H1 (cell line): ENCODE results near the gene MRPS27. TPM values are rescaled to one million over a fixed set of nuclear protein-coding genes. Genes with fewer than 3 reads are reported as not detected.

Experiments
- CTCF ChIA-PET: fragments of 300-600 bp; sonication (Branson Sonifier 250); formaldehyde crosslinking; loops from one replicate; lab custom pipeline; 2021; ENCODE audit not compliant: partially characterized antibody; lab: Charles Lee
- POLR2A ChIA-PET: fragments of 300-600 bp; sonication (Branson Sonifier 250); formaldehyde crosslinking; loops from one replicate; lab custom pipeline; 2021; ENCODE audit warnings: inconsistent platforms; ENCODE audit not compliant: partially characterized antibody; lab: Charles Lee
- DNase-seq, 2 experiments: peaks; one replicate each; pipeline versions ENCODE4 v3.0.0 to v3.0.0-alpha.2; 2010 to 2022; ENCODE audit warnings: low spot score in 2 of 2, low read depth in 1 of 2, mixed read lengths in 1 of 2
- FAIRE-seq: peaks from 2 replicates; lab custom pipeline; 2011; peaks lifted over from hg19 to GRCh38; lab: Jason Lieb, UNC
- H2AFZ ChIP-seq: 2 replicates; pipeline ENCODE4 v1.8.1; 2012; ENCODE audit warnings: low read length, inconsistent platforms
- H2AK5ac ChIP-seq: 2 replicates; pipeline ENCODE4 v1.6.1; 2013; ENCODE audit warnings: low read depth, low read length
- H2BK120ac ChIP-seq: replicated peaks from 2 replicates; pipeline ENCODE3; 2013; ENCODE audit warnings: low read depth, low read length, inconsistent platforms
- H2BK12ac ChIP-seq: 2 replicates; pipeline ENCODE4 v1.6.1; 2013; ENCODE audit warnings: low read depth, low read length
- H2BK15ac ChIP-seq: 2 replicates; pipeline ENCODE4 v1.6.1; 2013; ENCODE audit warnings: low read length
- H2BK20ac ChIP-seq: 2 replicates; pipeline ENCODE4 v1.6.1; 2013; ENCODE audit warnings: low read length
- H2BK5ac ChIP-seq: 2 replicates; pipeline ENCODE4 v1.6.1; 2013; ENCODE audit warnings: low read depth, low read length
- H3K14ac ChIP-seq: 2 replicates; pipeline ENCODE4 v1.6.1; 2013; ENCODE audit warnings: inconsistent platforms; ENCODE audit not compliant: insufficient read length
- H3K18ac ChIP-seq: 2 replicates; pipeline ENCODE4 v1.6.1; 2013; ENCODE audit warnings: low read length; ENCODE audit errors: extremely low read depth
- H3K23ac ChIP-seq: 2 replicates; pipeline ENCODE4 v1.6.1; 2013; ENCODE audit warnings: inconsistent platforms; ENCODE audit not compliant: insufficient read length
- H3K23me2 ChIP-seq: 2 replicates; pipeline ENCODE4 v1.6.1; 2013; ENCODE audit warnings: low read depth, low read length
- H3K27ac ChIP-seq: 2 replicates; pipeline ENCODE4 v1.6.1; 2011; ENCODE audit warnings: low read depth, low read length, inconsistent platforms
- H3K27me3 ChIP-seq, 4 experiments: replicated peaks in 1 of 4; 1 replicate in 1 of 4; 2 replicates in 3 of 4; pipeline versions ENCODE4 v1.6.1 to v1.8.1; 2011 to 2013; ENCODE audit warnings: low read length in 3 of 4, mild to moderate bottlenecking in 3 of 4, inconsistent platforms in 2 of 4, mixed read lengths in 2 of 4, moderate library complexity in 1 of 4; ENCODE audit not compliant: control insufficient read depth in 3 of 4, insufficient read depth in 3 of 4; ENCODE audit errors: extremely low read depth in 1 of 4
- H3K36me3 ChIP-seq, 4 experiments: 2 replicates each; pipeline versions ENCODE4 v1.6.1 to v1.8.1; 2011 to 2013; ENCODE audit warnings: mild to moderate bottlenecking in 4 of 4, low read length in 3 of 4, moderate library complexity in 2 of 4, control low read depth in 1 of 4, inconsistent platforms in 1 of 4; ENCODE audit not compliant: insufficient read depth in 4 of 4, control insufficient read depth in 2 of 4
- H3K4ac ChIP-seq: replicated peaks from 2 replicates; pipeline ENCODE3; 2013; ENCODE audit warnings: low read length, low read depth, mixed read lengths, inconsistent platforms; ENCODE audit not compliant: insufficient read length
- H3K4me1 ChIP-seq, 4 experiments: replicated peaks in 1 of 4; 1 replicate in 1 of 4; 2 replicates in 3 of 4; pipeline versions ENCODE4 v1.6.1 to v1.8.1; 2011 to 2013; ENCODE audit warnings: low read length in 3 of 4, inconsistent platforms in 2 of 4, mixed read lengths in 1 of 4; ENCODE audit not compliant: insufficient read depth in 4 of 4, control insufficient read depth in 3 of 4
- H3K4me2 ChIP-seq, 2 experiments: 2 replicates each; pipeline versions ENCODE4 v1.6.1 to v1.8.1; 2011 to 2013; ENCODE audit warnings: low read depth in 2 of 2, low read length in 2 of 2, control low read depth in 1 of 2, inconsistent platforms in 1 of 2, mild to moderate bottlenecking in 1 of 2; ENCODE audit not compliant: insufficient read depth in 1 of 2
- H3K4me3 ChIP-seq, 4 experiments: fragments of 200-600, 300-600 bp in 1 of 4; sonication (generic), shearing (Covaris generic), sonication (Bioruptor Twin) in 1 of 4; 2 replicates each; pipeline versions ENCODE4 v1.5.1 to v1.8.1; 2011 to 2016; ENCODE audit warnings: low read length in 4 of 4, low read depth in 3 of 4, control low read depth in 2 of 4, inconsistent platforms in 2 of 4, mild to moderate bottlenecking in 2 of 4, mixed read lengths in 1 of 4, moderate library complexity in 1 of 4; ENCODE audit not compliant: insufficient read depth in 2 of 4; ENCODE audit errors: extremely low read depth in 1 of 4
- H3K56ac ChIP-seq: replicated peaks from 2 replicates; pipeline ENCODE3; 2013; ENCODE audit warnings: low read depth, mild to moderate bottlenecking, mixed read lengths, low read length, inconsistent platforms; ENCODE audit not compliant: insufficient read length
- H3K79me1 ChIP-seq: 2 replicates; pipeline ENCODE4 v1.6.1; 2013; ENCODE audit warnings: low read depth, low read length, control low read depth
- H3K79me2 ChIP-seq, 2 experiments: 2 replicates each; pipeline versions ENCODE4 v1.6.1 to v1.8.1; 2012 to 2013; ENCODE audit warnings: low read length in 2 of 2, mild to moderate bottlenecking in 2 of 2, inconsistent platforms in 1 of 2; ENCODE audit not compliant: insufficient read depth in 2 of 2, control insufficient read depth in 1 of 2
- H3K9ac ChIP-seq, 4 experiments: replicated peaks in 1 of 4; 1 replicate in 1 of 4; 2 replicates in 3 of 4; pipeline versions ENCODE4 v1.6.1 to v1.8.1; 2011 to 2013; ENCODE audit warnings: low read depth in 3 of 4, low read length in 3 of 4, control low read depth in 2 of 4, mild to moderate bottlenecking in 2 of 4, moderate library complexity in 2 of 4, inconsistent platforms in 1 of 4; ENCODE audit errors: extremely low read depth in 1 of 4
- H3K9me3 ChIP-seq, 2 experiments: 2 replicates each; pipeline versions ENCODE4 v1.6.1 to v1.8.1; 2012 to 2013; ENCODE audit warnings: mild to moderate bottlenecking in 2 of 2, moderate library complexity in 2 of 2, control low read depth in 1 of 2, inconsistent platforms in 1 of 2, low read depth in 1 of 2, low read length in 1 of 2, mixed read lengths in 1 of 2; ENCODE audit not compliant: insufficient read depth in 2 of 2
- H4K20me1 ChIP-seq, 2 experiments: replicated peaks in 1 of 2; 2 replicates each; pipeline versions ENCODE3 to v1.8.1; 2011 to 2013; ENCODE audit warnings: inconsistent platforms in 2 of 2, low read length in 2 of 2, mild to moderate bottlenecking in 1 of 2; ENCODE audit not compliant: insufficient read depth in 2 of 2, control insufficient read depth in 1 of 2
- H4K5ac ChIP-seq: 2 replicates; pipeline ENCODE4 v1.6.1; 2013; ENCODE audit warnings: low read length, low read depth, mixed read lengths, inconsistent platforms; ENCODE audit not compliant: insufficient read length
- H4K8ac ChIP-seq: 2 replicates; pipeline ENCODE4 v1.8.0; 2013; ENCODE audit warnings: mild to moderate bottlenecking, moderate library complexity, low read length, inconsistent platforms; ENCODE audit not compliant: insufficient read depth; ENCODE audit errors: extremely low read depth
- H4K91ac ChIP-seq: replicated peaks from 2 replicates; pipeline ENCODE3; 2013; ENCODE audit warnings: low read length, mixed read lengths, inconsistent platforms; ENCODE audit not compliant: insufficient read length
- BACH1 ChIP-seq: IDR thresholded peaks from 2 replicates; pipeline ENCODE4 v1.6.1; 2012; ENCODE audit warnings: low read length, improper control_type of control experiment
- BRCA1 ChIP-seq: IDR thresholded peaks from 2 replicates; pipeline ENCODE4 v1.6.1; 2012; ENCODE audit warnings: low read depth, low read length, improper control_type of control experiment
- E2F6 ChIP-seq: IDR thresholded peaks from 2 replicates; pipeline ENCODE4 v1.6.1; 2012; ENCODE audit warnings: inconsistent platforms
- GABPA ChIP-seq: IDR thresholded peaks from 2 replicates; pipeline ENCODE4 v1.6.1; 2011; ENCODE audit warnings: mild to moderate bottlenecking, low read length, moderate library complexity, borderline replicate concordance; ENCODE audit not compliant: insufficient read depth
- GTF2F1 ChIP-seq: IDR thresholded peaks from 2 replicates; pipeline ENCODE4 v1.6.1; 2012; ENCODE audit warnings: low read depth, low read length, improper control_type of control experiment, borderline replicate concordance
- MAFK ChIP-seq: IDR thresholded peaks from 2 replicates; pipeline ENCODE4 v1.6.1; 2012; ENCODE audit warnings: low read depth, mild to moderate bottlenecking, improper control_type of control experiment, low read length
- PHF8 ChIP-seq: fragments of 200-600 bp; sonication (generic); conservative IDR thresholded peaks from 2 replicates; pipeline ENCODE4 v1.7.1; 2012; ENCODE audit warnings: low read depth, mild to moderate bottlenecking, inconsistent platforms, low read length, moderate library complexity
- RNF2 ChIP-seq: fragments of 200-900, 300-1000 bp; sonication (generic); IDR thresholded peaks from 2 replicates; pipeline ENCODE4 v1.7.1; 2016; ENCODE audit warnings: borderline replicate concordance, low read depth, mild to moderate bottlenecking, antibody characterized with exemption, low read length; ENCODE audit not compliant: poor library complexity, severe bottlenecking; ENCODE audit errors: missing control alignments
- SIN3A ChIP-seq, 2 experiments: IDR thresholded peaks in 1 of 2; conservative IDR thresholded peaks in 1 of 2; 2 replicates each; pipeline ENCODE4 v1.6.1; 2011 to 2012; ENCODE audit warnings: low read length in 2 of 2, improper control_type of control experiment in 1 of 2, low read depth in 1 of 2, mild to moderate bottlenecking in 1 of 2
- SP2 ChIP-seq: IDR thresholded peaks from 2 replicates; pipeline ENCODE4 v1.6.1; 2012; ENCODE audit warnings: mild to moderate bottlenecking, low read length, inconsistent platforms
- SRF ChIP-seq: IDR thresholded peaks from 2 replicates; pipeline ENCODE4 v1.6.1; 2011; ENCODE audit warnings: mild to moderate bottlenecking, low read depth, low read length, moderate library complexity
- TAF1 ChIP-seq: IDR thresholded peaks from 2 replicates; pipeline ENCODE4 v1.6.1; 2011; ENCODE audit warnings: mild to moderate bottlenecking, low read depth, low read length
- TBP ChIP-seq: IDR thresholded peaks from 2 replicates; pipeline ENCODE4 v1.6.1; 2011; ENCODE audit warnings: low read depth, low read length, improper control_type of control experiment
- TEAD4 ChIP-seq: IDR thresholded peaks from 2 replicates; pipeline ENCODE4 v1.6.1; 2012; ENCODE audit warnings: low read depth, low read length, inconsistent platforms, mixed read lengths
- WGBS, 2 experiments: shearing (Covaris generic) in 1 of 2; methylation state at CpG; one replicate each; pipeline versions ENCODE4 v1.1.6 to v1.1.7; 2013 to 2015; ENCODE audit warnings: low lambda C conversion rate in 2 of 2, mixed read lengths in 2 of 2, inconsistent platforms in 1 of 2, low coverage in 1 of 2, missing lambda C conversion rate in 1 of 2; ENCODE audit not compliant: insufficient replicate concordance in 2 of 2, insufficient coverage in 1 of 2, insufficient read length in 1 of 2; ENCODE audit errors: extremely low coverage in 1 of 2, missing lambda C conversion rate in 1 of 2; 5-methylcytosine and 5-hydroxymethylcytosine counted together
- polyA plus RNA-seq, 7 experiments: library from polyadenylated mRNA; depleted of rRNA in 3 of 7; stranded (reverse) in 5 of 7; unstranded in 2 of 7; fragments of >200 nt in 5 of 7; fragments of 200-250 nt in 2 of 7; gene quantifications; 1 replicate in 5 of 7; 2 replicates in 1 of 7; 4 replicates in 1 of 7; pipeline versions ENCODE4 v1.2.1 to v1.2.3, GENCODE V29; 2011 to 2013; ENCODE audit warnings: missing spikeins in 2 of 7, mixed read lengths in 2 of 7
- total RNA-seq: library from RNA; stranded (reverse); fragmentation: NEBNext Ultra II Directional; extraction: Animal tissue kit (Norgen Biotek cat#: 25700); gene quantifications from 2 replicates; pipeline ENCODE4 v1.2.1, GENCODE V29; 2021

MRPS27 gene
- total and polyA plus RNA-seq, 2 of the 8 experiments (the other 6 are each of a cell fraction or from before 2014, with no cell fraction given), result 93.2 to 102 TPM

DNA sequence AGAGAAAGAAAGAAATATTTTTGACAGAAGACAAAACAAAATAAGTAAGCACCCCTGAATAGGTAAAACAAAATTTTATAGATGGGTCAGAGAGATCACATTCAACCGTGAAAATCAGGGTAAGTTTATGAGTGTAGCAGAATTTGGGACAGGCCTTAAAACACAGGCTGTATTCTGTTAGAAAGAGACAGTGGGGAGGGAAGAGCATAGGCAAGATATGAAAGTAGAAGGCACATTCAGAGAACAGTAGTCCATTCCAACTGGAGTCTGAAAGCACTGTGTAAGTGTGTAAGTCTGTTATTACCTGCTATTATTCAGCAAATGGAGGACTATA is 38.6 kb downstream of the MRPS27 start:
- Histone ChIP-seq H3K27ac (no peak overlapping the region), H3K9ac (no peak overlapping the region), H4K8ac (no peak overlapping the region), H3K79me2 (peaks cover 0 to 5% of the 10 kb centered on the region in 2 experiments; a peak in 2 of 4 replicates), H3K79me1 (no peaks in the 10 kb centered on the region), H3K36me3 (peaks cover 0 to 7% (median 4%) of the 10 kb centered on the region in 4 experiments; a peak in 3 of 8 replicates), H3K4me3 (no peak overlapping the region), H2BK15ac (no peak overlapping the region), H3K14ac (no peak overlapping the region), H4K20me1 (no peaks in the 10 kb centered on the region), H2BK120ac (no peak overlapping the region), H3K4me2 (no peak overlapping the region), H3K23ac (no peak overlapping the region), H3K4me1 (no peaks in the 10 kb centered on the region), H4K5ac (no peak overlapping the region), H3K56ac (no peak overlapping the region), H3K18ac (no peak overlapping the region), H2BK5ac (no peak overlapping the region), H3K4ac (no peak overlapping the region), H4K91ac (no peak overlapping the region), H3K27me3 (no peaks in the 10 kb centered on the region), H3K9me3 (no peaks in the 10 kb centered on the region), H2BK20ac (no peak overlapping the region), H2BK12ac (no peak overlapping the region), H2AFZ (no peak overlapping the region), H2AK5ac (no peak overlapping the region), H3K23me2 (no peaks in the 10 kb centered on the region)
- FAIRE-seq (no peak), DNase-seq (no peak)
- CTCF ChIA-PET, result interaction anchor here (0.6 to 1.8 kb wide), 12 partner anchors 8 to 203 kb away, joined by 3 to 14 read pairs (median 4); no protein-coding TSS in a partner anchor
- POLR2A ChIA-PET, result interaction anchor here (1.3 to 1.6 kb wide), 2 partner anchors 8 to 39 kb away, joined by 3 to 6 read pairs; partner anchors contain the start of genes MRPS27 and PTCD2
- 84% methylated on average over 1 of the region's 1 CpG; no CpG with 5 or more reads in 1 of the 2 experiments for WGBS, 2 experiments
- TF ChIP-seq BACH1 (no peak), PHF8 (no peak), SP2 (no peak), TAF1 (no peak), GABPA (no peak), RNF2 (no peak), SRF (no peak), BRCA1 (no peak), MAFK (no peak), SIN3A (conservative IDR thresholded peaks at IDR 0.05 in 1 of 2, IDR thresholded peaks at IDR 0.05 in 1 of 2; ENCODE audit: low read depth in 1 of 2, low read length in 2 of 2) (no peak), TBP (no peak), E2F6 (no peak), TEAD4 (no peak), GTF2F1 (no peak)
